Prostate gland (tissue), 2 donors: ENCODE data around the gene SMU1. TPM values are rescaled to one million over a fixed set of nuclear protein-coding genes. Genes with fewer than 3 reads are reported as not detected.
"Not testable (repeated sequence)": the region's sequence is repeated elsewhere in the genome, so short reads cannot be mapped to it uniquely, and the experiment has no call there.

Experiments
- DNase-seq: peaks from one replicate; pipeline ENCODE4 v3.0.0-alpha.2; 2019; ENCODE audit warnings: low spot score
- H3K27ac ChIP-seq, 2 donors: fragments of 200-600 bp; sonication (generic); 2 replicates each; pipeline ENCODE4 v1.5.1; 2017 to 2019
- H3K27me3 ChIP-seq: fragments of 200-600 bp; sonication (generic); replicated peaks from 2 replicates; pipeline ENCODE4 v1.5.1; 2019; ENCODE audit not compliant: insufficient read depth
- H3K36me3 ChIP-seq, 2 donors: fragments of 200-600 bp; sonication (generic); 1 replicate in 1 of 2; 2 replicates in 1 of 2; pipeline versions ENCODE4 v1.5.1 to v1.8.1; 2017 to 2019
- H3K4me1 ChIP-seq: fragments of 200-600 bp; sonication (generic); replicated peaks from 2 replicates; pipeline ENCODE4 v1.5.1; 2019
- H3K4me3 ChIP-seq, 2 donors: fragments of 200-600 bp; sonication (generic); 2 replicates each; pipeline ENCODE4 v1.5.1; 2017 to 2019
- H3K9me3 ChIP-seq: fragments of 200-600 bp; sonication (generic); 2 replicates; pipeline ENCODE4 v1.5.1; 2017
- POLR2A ChIP-seq: fragments of 450-650 bp; IDR thresholded peaks from one replicate; pipeline ENCODE4 v1.6.1; 2016; ENCODE audit warnings: antibody characterized with exemption, mild to moderate bottlenecking
- POLR2AphosphoS5 ChIP-seq: sonication (generic); formaldehyde crosslinking; IDR thresholded peaks from one replicate; pipeline ENCODE4 v1.6.1; 2017; ENCODE audit warnings: antibody characterized with exemption
- WGBS: methylation state at CpG from one replicate; pipeline ENCODE4 v1.1.5; 2018; 5-methylcytosine and 5-hydroxymethylcytosine counted together
- intact Hi-C: fragments of 100-400 bp; cut with DNase I; formaldehyde crosslinking; loops from one replicate; pipeline ENCODE4 v1.14.2; 2022
- total RNA-seq, 2 donors: library from RNA; depleted of rRNA; stranded (reverse); fragments of >200 nt; gene quantifications; one replicate each; pipeline ENCODE4 v1.1.0, GENCODE V29; 2016
- TF ChIP-seq, protein P1 (sequence below), 4 experiments: fragments of 200-600 bp in 2 of 4; fragments of 450-650 bp in 2 of 4; sonication (generic) in 2 of 4; IDR thresholded peaks; 1 replicate in 3 of 4; 2 replicates in 1 of 4; pipeline ENCODE4 v1.5.1; 2016 to 2019; ENCODE audit warnings: antibody characterized with exemption in 4 of 4, mild to moderate bottlenecking in 2 of 4, moderate library complexity in 2 of 4

SMU1 gene
- total RNA-seq, 2 donors from 2014 or later: 18.4 to 19.1 TPM

DNA sequence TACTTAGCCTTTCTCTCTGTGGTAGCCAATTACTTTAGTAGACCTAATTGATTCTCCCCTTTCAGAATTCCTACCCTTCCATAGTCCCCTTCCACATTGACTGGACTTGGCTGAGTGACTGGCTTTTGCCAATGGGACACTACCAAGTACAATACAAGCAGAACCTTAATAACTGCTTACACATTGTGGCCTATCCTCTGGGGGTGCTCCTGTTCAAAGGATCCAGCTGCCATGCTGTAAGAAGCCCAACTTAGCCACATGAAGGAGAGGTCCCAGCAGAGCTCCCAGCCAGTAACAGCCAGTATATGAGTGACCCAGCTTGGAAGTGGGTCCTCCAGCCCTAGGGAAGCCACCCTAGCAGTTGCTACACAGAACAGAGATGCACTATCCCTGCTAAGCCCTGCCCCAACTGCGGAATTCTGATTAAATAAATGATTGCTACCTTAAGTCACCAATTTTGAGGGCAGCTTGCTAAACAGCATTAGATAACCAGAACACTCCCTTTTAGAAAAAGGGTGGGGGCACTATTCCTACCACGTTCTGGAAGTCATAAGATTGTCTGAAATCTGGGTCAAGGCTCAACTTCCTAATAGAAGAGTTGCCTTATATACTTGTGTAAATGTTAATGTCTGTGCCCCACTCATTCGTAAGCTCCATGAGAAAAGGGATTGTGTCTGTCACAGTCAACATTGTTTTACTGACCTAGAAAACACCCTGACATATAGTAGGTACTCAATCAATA, 64.0 kb downstream of the SMU1 start:
- WGBS: 82% methylated on average over 3 of the region's 3 CpGs
- no peaks in the 10 kb centered on the region for H3K36me3 ChIP-seq
- TF ChIP-seq, protein P1, sequence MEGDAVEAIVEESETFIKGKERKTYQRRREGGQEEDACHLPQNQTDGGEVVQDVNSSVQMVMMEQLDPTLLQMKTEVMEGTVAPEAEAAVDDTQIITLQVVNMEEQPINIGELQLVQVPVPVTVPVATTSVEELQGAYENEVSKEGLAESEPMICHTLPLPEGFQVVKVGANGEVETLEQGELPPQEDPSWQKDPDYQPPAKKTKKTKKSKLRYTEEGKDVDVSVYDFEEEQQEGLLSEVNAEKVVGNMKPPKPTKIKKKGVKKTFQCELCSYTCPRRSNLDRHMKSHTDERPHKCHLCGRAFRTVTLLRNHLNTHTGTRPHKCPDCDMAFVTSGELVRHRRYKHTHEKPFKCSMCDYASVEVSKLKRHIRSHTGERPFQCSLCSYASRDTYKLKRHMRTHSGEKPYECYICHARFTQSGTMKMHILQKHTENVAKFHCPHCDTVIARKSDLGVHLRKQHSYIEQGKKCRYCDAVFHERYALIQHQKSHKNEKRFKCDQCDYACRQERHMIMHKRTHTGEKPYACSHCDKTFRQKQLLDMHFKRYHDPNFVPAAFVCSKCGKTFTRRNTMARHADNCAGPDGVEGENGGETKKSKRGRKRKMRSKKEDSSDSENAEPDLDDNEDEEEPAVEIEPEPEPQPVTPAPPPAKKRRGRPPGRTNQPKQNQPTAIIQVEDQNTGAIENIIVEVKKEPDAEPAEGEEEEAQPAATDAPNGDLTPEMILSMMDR (IDR thresholded peaks at IDR 0.05): no peak
- TF ChIP-seq POLR2A (no peak), POLR2AphosphoS5 (no peak)
- no peak overlapping the region for H3K27ac ChIP-seq
- intact Hi-C loops: no loop called here
- H3K4me3 ChIP-seq: no peak overlapping the region
- H3K9me3 ChIP-seq: no peaks in the 10 kb centered on the region
- DNase-seq: no peak
- no peaks in the 10 kb centered on the region for H3K27me3 ChIP-seq
- peaks cover 3% of the 10 kb centered on the region for H3K4me1 ChIP-seq

GRCh38 chr9:33011831-33012230, 64.6 kb downstream of the SMU1 start:
- DNase-seq: no peak
- H3K27ac ChIP-seq: no peak overlapping the region
- no peaks in the 10 kb centered on the region for H3K36me3 ChIP-seq
- no peak for TF ChIP-seq POLR2A
- TF ChIP-seq, protein P1 (IDR thresholded peaks at IDR 0.05): no peak
- no peak for TF ChIP-seq POLR2AphosphoS5
- H3K4me1 ChIP-seq: peaks cover 3% of the 10 kb centered on the region
- no peaks in the 10 kb centered on the region for H3K27me3 ChIP-seq
- no peak overlapping the region for H3K4me3 ChIP-seq
- H3K9me3 ChIP-seq: no peaks in the 10 kb centered on the region
- 77% methylated on average over 3 of the region's 3 CpGs for WGBS
- intact Hi-C loops: no loop called here

DNA sequence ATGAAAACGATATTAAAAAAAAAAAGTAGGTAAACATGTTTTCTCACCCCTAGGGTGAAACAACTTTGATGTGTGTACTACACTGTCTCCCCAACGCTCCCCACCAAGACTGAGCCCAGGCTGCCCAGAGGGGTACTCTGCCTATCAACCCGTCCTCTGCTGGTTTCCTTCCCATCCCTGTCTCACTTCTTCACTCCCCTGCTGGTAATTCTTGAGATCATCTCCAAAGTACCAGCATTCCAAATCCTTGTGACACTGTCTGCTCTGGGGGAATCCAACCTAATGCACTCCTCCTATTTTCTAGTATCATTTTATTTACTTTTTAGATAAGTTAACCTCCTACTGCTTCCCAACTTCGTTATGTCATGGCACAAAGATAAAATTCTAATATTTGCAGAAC, 68.7 kb downstream of the SMU1 start:
- intact Hi-C loops: no loop called here
- 88% methylated on average over 4 of the region's 4 CpGs for WGBS
- DNase-seq: no peak

DNA sequence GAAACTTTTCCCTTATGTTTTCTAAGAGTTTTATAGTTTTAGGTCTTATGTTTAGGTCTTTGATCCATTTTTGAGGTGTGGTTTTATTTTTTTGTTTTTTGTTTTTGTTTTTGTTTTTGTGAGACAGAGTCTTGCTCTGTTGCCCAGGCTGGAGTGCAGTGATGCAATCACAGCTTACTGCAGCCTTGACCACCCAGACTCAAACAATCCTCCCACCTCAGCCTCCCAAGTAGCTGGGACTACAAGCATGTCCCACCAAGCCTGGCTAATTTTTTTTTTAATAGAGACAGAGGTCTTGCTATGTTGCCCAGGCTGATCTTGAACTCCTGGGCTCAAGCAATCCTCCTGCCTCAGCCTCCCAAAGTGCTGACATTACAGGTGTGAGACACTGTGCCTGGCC, 71.1 kb downstream of the SMU1 start:
- H3K27ac ChIP-seq, intact Hi-C loops, H3K27me3 ChIP-seq, H3K4me3 ChIP-seq, H3K4me1 ChIP-seq, DNase-seq, H3K9me3 ChIP-seq, H3K36me3 ChIP-seq: not testable (repeated sequence)

More for the DNA sequence above, 68.7 kb downstream of the SMU1 start:
- Histone ChIP-seq H3K36me3 (no peaks in the 10 kb centered on the region), H3K9me3 (no peaks in the 10 kb centered on the region), H3K27me3 (no peaks in the 10 kb centered on the region), H3K4me1 (no peaks in the 10 kb centered on the region), H3K27ac (no peak overlapping the region), H3K4me3 (no peak overlapping the region)
- TF ChIP-seq POLR2AphosphoS5 (no peak), POLR2A (no peak)
- TF ChIP-seq, protein P1 (IDR thresholded peaks at IDR 0.05): no peak

- Histone ChIP-seq H3K4me3 (peak overlapping the region; percentile 71), H3K27ac (peak overlapping the region; percentile 82 to 90)
- DNase-seq, H3K36me3 ChIP-seq, H3K27me3 ChIP-seq, intact Hi-C loops, H3K4me1 ChIP-seq, H3K9me3 ChIP-seq: not testable (repeated sequence)
- WGBS: 6% methylated on average over 12 of the region's 12 CpGs
Observed at GRCh38 chr9:33000682-33001055, 75.8 kb downstream of the SMU1 start.

GRCh38 chr9:32992595-32993238, 83.8 kb downstream of the SMU1 start:
- intact Hi-C loops: no loop called here
- Histone ChIP-seq H3K27ac (no peak overlapping the region), H3K4me1 (no peaks in the 10 kb centered on the region), H3K4me3 (no peak overlapping the region), H3K27me3 (no peaks in the 10 kb centered on the region), H3K9me3 (no peaks in the 10 kb centered on the region), H3K36me3 (peaks cover 0 to 5% of the 10 kb centered on the region in 2 donors)
- DNase-seq: no peak
- WGBS: 54% methylated on average over 3 of the region's 3 CpGs
- TF ChIP-seq POLR2AphosphoS5: no peak
- no peak for TF ChIP-seq POLR2A
- TF ChIP-seq, protein P1 (IDR thresholded peaks at IDR 0.05): no peak
